ENCODE results near the gene GTF2A1L.
"Not testable (repeated sequence)": the region's sequence is repeated elsewhere in the genome, so short reads cannot be mapped to it uniquely, and the experiment has no call there.

The GTF2A1L gene

GRCh38 chr2:48600204-48600813, 17.3 kb upstream of the GTF2A1L start:
- H3K27ac ChIP-seq = no peak overlapping the region
- no peak overlapping the region for H3K9ac ChIP-seq
- no peaks in the 10 kb centered on the region for H3K9me3 ChIP-seq (replicated peaks in 1 of 11)
- no peak for TF ChIP-seq Cebpa-rat (IDR thresholded peaks at IDR 0.05)
- H3K36me3 ChIP-seq = no peaks in the 10 kb centered on the region; a peak in 1 of 22 replicates
- H3K4me3 ChIP-seq = no peak overlapping the region
- no peaks in the 10 kb centered on the region for H3K4me1 ChIP-seq
- H3K4me2 ChIP-seq = no peak overlapping the region
- no peaks in the 10 kb centered on the region for H3K27me3 ChIP-seq
- no peaks in the 10 kb centered on the region for H4K20me1 ChIP-seq

- Histone ChIP-seq H3K4me2 (no peak overlapping the region), H3K9ac (no peak overlapping the region), H3K9me3 (replicated peaks in 1 of 11) (no peaks in the 10 kb centered on the region), H3K4me1 (no peaks in the 10 kb centered on the region), H4K20me1 (no peaks in the 10 kb centered on the region), H3K27me3 (no peaks in the 10 kb centered on the region), H3K27ac (no peak overlapping the region), H3K36me3 (no peaks in the 10 kb centered on the region; a peak in 1 of 22 replicates), H3K4me3 (no peak overlapping the region)
- TF ChIP-seq Cebpa-rat (IDR thresholded peaks at IDR 0.05) = no peak
These were observed 16.7 kb upstream of the GTF2A1L start for GRCh38 chr2:48600917-48601316.

- no peaks in the 10 kb centered on the region for H4K20me1 ChIP-seq
- H3K4me2 ChIP-seq = no peak overlapping the region
- no peak for TF ChIP-seq Cebpa-rat (IDR thresholded peaks at IDR 0.05)
- no peak overlapping the region for H3K27ac ChIP-seq
- H3K9ac ChIP-seq = no peak overlapping the region
- no peaks in the 10 kb centered on the region for H3K9me3 ChIP-seq (replicated peaks in 1 of 11)
- H3K36me3 ChIP-seq = no peaks in the 10 kb centered on the region; a peak in 1 of 22 replicates
- no peaks in the 10 kb centered on the region for H3K4me1 ChIP-seq
- no peak overlapping the region for H3K4me3 ChIP-seq
- no peaks in the 10 kb centered on the region for H3K27me3 ChIP-seq
These were observed 16.3 kb upstream of the GTF2A1L start for GRCh38 chr2:48601349-48601748.

- H3K4me2 ChIP-seq = no peak overlapping the region
- no peaks in the 10 kb centered on the region for H4K20me1 ChIP-seq
- H3K9ac ChIP-seq = no peak overlapping the region
- no peaks in the 10 kb centered on the region for H3K9me3 ChIP-seq (replicated peaks in 1 of 11)
- H3K4me3 ChIP-seq = no peak overlapping the region
- no peak for TF ChIP-seq Cebpa-rat (IDR thresholded peaks at IDR 0.05)
- H3K27ac ChIP-seq = no peak overlapping the region
- no peaks in the 10 kb centered on the region for H3K36me3 ChIP-seq
- H3K4me1 ChIP-seq = no peaks in the 10 kb centered on the region
- H3K27me3 ChIP-seq = no peaks in the 10 kb centered on the region
These were observed 12.0 kb upstream of the GTF2A1L start for GRCh38 chr2:48605482-48606175.

GRCh38 chr2:48607307-48608014, 10.2 kb upstream of the GTF2A1L start:
- Histone ChIP-seq H3K27ac (no peak overlapping the region), H3K9ac (no peak overlapping the region), H3K27me3 (no peaks in the 10 kb centered on the region), H3K36me3 (no peaks in the 10 kb centered on the region), H3K4me1 (no peaks in the 10 kb centered on the region), H3K9me3 (replicated peaks in 1 of 11) (no peaks in the 10 kb centered on the region), H3K4me3 (no peak overlapping the region), H3K4me2 (no peak overlapping the region), H4K20me1 (no peaks in the 10 kb centered on the region)
- no peak for TF ChIP-seq Cebpa-rat (IDR thresholded peaks at IDR 0.05)

GRCh38 chr2:48613211-48613610, 4.4 kb upstream of the GTF2A1L start:
- Histone ChIP-seq H3K9ac (no peak overlapping the region), H3K9me3 (replicated peaks in 1 of 11) (peaks cover 4 to 19% (median 11%) of the 10 kb centered on the region in 11 experiments; a peak in 18 of 22 replicates), H3K4me2 (no peak overlapping the region), H3K4me3 (no peak overlapping the region), H3K27ac (no peak overlapping the region), H3K36me3 (no peaks in the 10 kb centered on the region), H3K27me3 (no peaks in the 10 kb centered on the region), H4K20me1 (no peaks in the 10 kb centered on the region), H3K4me1 (no peaks in the 10 kb centered on the region)
- TF ChIP-seq Cebpa-rat (IDR thresholded peaks at IDR 0.05) = no peak

- not testable (repeated sequence) for H3K9ac ChIP-seq, H3K36me3 ChIP-seq, H4K20me1 ChIP-seq, H3K27ac ChIP-seq, H3K4me1 ChIP-seq, H3K4me2 ChIP-seq, H3K27me3 ChIP-seq, H3K4me3 ChIP-seq
- H3K9me3 ChIP-seq (replicated peaks in 1 of 11) = peaks cover 4 to 19% (median 11%) of the 10 kb centered on the region in 11 experiments; a peak in 18 of 22 replicates
These were observed 3.1 kb upstream of the GTF2A1L start for GRCh38 chr2:48614581-48614980.

- Histone ChIP-seq H3K27me3 (no peaks in the 10 kb centered on the region), H3K27ac (no peak overlapping the region), H3K36me3 (no peaks in the 10 kb centered on the region)
These were observed 1.9 kb downstream of the GTF2A1L start for GRCh38 chr2:48619526-48619925.

GRCh38 chr2:48620604-48621003, 2.9 kb downstream of the GTF2A1L start:
- no peak for TF ChIP-seq Cebpa-rat (IDR thresholded peaks at IDR 0.05)
- peaks cover 0 to 4% (median under 1%) of the 10 kb centered on the region in 11 experiments; a peak in 6 of 22 replicates for H3K9me3 ChIP-seq (replicated peaks in 1 of 11)
- H3K27me3 ChIP-seq = no peaks in the 10 kb centered on the region
- no peak overlapping the region for H3K4me3 ChIP-seq
- H3K9ac ChIP-seq = no peak overlapping the region
- no peaks in the 10 kb centered on the region for H4K20me1 ChIP-seq
- H3K4me1 ChIP-seq = no peaks in the 10 kb centered on the region
- no peak overlapping the region for H3K4me2 ChIP-seq
- no peaks in the 10 kb centered on the region for H3K36me3 ChIP-seq
- H3K27ac ChIP-seq = no peak overlapping the region

More at GRCh38 chr2:48619526-48619925, 1.9 kb downstream of the GTF2A1L start:
- no peak overlapping the region for H3K9ac ChIP-seq
- TF ChIP-seq Cebpa-rat (IDR thresholded peaks at IDR 0.05) = no peak
- H4K20me1 ChIP-seq = no peaks in the 10 kb centered on the region
- H3K4me2 ChIP-seq = no peak overlapping the region
- peaks cover 0 to 11% (median 6%) of the 10 kb centered on the region in 11 experiments; a peak in 16 of 22 replicates for H3K9me3 ChIP-seq (replicated peaks in 1 of 11)
- H3K4me1 ChIP-seq = no peaks in the 10 kb centered on the region
- no peak overlapping the region for H3K4me3 ChIP-seq

- H3K9ac ChIP-seq, H3K4me1 ChIP-seq, H3K27ac ChIP-seq, H4K20me1 ChIP-seq, H3K36me3 ChIP-seq, H3K4me3 ChIP-seq, H3K4me2 ChIP-seq, H3K27me3 ChIP-seq: not testable (repeated sequence)
- peaks cover 0 to 10% (median 0%) of the 10 kb centered on the region in 11 experiments; a peak in 3 of 22 replicates for H3K9me3 ChIP-seq (replicated peaks in 1 of 11)
These were observed 5.0 kb downstream of the GTF2A1L start for GRCh38 chr2:48622691-48623090.

Data from BLaER1 treated with 17β-estradiol and CSF1 and Interleukin-3, amounts not matched to agents 10 nM and 100 nM (cell line).